Renal cortex interstitium (tissue), 11 donors: ENCODE results near the gene MUC2. TPM values are rescaled to one million over a fixed set of nuclear protein-coding genes. Genes with fewer than 3 reads are reported as not detected.

Experiments
- DNase-seq, 11 donors: peaks; one replicate each; pipeline ENCODE4 v3.0.0-alpha.2; 2013; ENCODE audit warnings: low read depth in 9 of 11, low spot score in 4 of 11; ENCODE audit errors: extremely low read depth in 1 of 11
- polyA plus RNA-seq, 3 donors: library from polyadenylated mRNA; unstranded; fragments of 120-200 nt; gene quantifications; one replicate each; pipeline ENCODE4 v1.2.1, GENCODE V29; 2013; ENCODE audit not compliant: insufficient read length in 3 of 3

The MUC2 gene
- polyA plus RNA-seq, 3 donors, result 0.03 to 0.45 (median 0.03) TPM

- no peak for DNase-seq
These were observed 25.6 kb upstream of the MUC2 start for GRCh38 chr11:1049071-1049405.

- DNase-seq, result no peak
These were observed 25.2 kb upstream of the MUC2 start for GRCh38 chr11:1049431-1049891.

- DNase-seq, result no peak
These were observed 24.6 kb upstream of the MUC2 start for GRCh38 chr11:1049911-1050580.

- DNase-seq, result peak in 10 of 11 donors; percentile 42 to 61 (median 53)
These were observed 23.9 kb upstream of the MUC2 start for GRCh38 chr11:1050581-1051355.

- DNase-seq, result no peak
These were observed 23.1 kb upstream of the MUC2 start for GRCh38 chr11:1051356-1052132.

GRCh38 chr11:1052133-1053011 lies 22.3 kb upstream of the MUC2 start:
- DNase-seq, result no peak

- DNase-seq, result no peak
These were observed 21.4 kb upstream of the MUC2 start for GRCh38 chr11:1053121-1053901.

- no peak for DNase-seq
These were observed 20.2 kb upstream of the MUC2 start for GRCh38 chr11:1054143-1055108.

- DNase-seq, result no peak
These were observed 19.5 kb upstream of the MUC2 start for GRCh38 chr11:1055109-1055703.

- no peak for DNase-seq
These were observed 18.5 kb upstream of the MUC2 start for GRCh38 chr11:1055990-1056771.

- DNase-seq, result no peak
These were observed 16.9 kb upstream of the MUC2 start for GRCh38 chr11:1057806-1058205.

GRCh38 chr11:1059759-1060158 lies 14.9 kb upstream of the MUC2 start:
- DNase-seq, result no peak

- DNase-seq, result no peak
These were observed 14.3 kb upstream of the MUC2 start for GRCh38 chr11:1060410-1060809.

GRCh38 chr11:1060852-1061616 lies 13.6 kb upstream of the MUC2 start:
- no peak for DNase-seq

GRCh38 chr11:1062075-1062820 lies 12.4 kb upstream of the MUC2 start:
- DNase-seq, result no peak
